Measurements from ENCODE around the gene CCDC60. TPM values are rescaled to one million over a fixed set of nuclear protein-coding genes. Genes with fewer than 3 reads are reported as not detected.

CCDC60 gene
- total RNA-seq, 1 experiment from 2014 or later: not detected

GRCh38 chr12:119398190-119398589, 63.7 kb downstream of the CCDC60 start:
- no peak overlapping the region for H3K27ac ChIP-seq (ENCODE audit: low read depth, low read length, poor library complexity, severe bottlenecking)
- peaks cover 5% of the 10 kb centered on the region for H3K9me3 ChIP-seq (ENCODE audit: low read depth, low read length, poor library complexity, severe bottlenecking)
- no peaks in the 10 kb centered on the region for H3K27me3 ChIP-seq (replicated peaks; ENCODE audit: insufficient read depth, low read depth, low read length, poor library complexity)
- H3K4me3 ChIP-seq (ENCODE audit: low read depth, low read length, poor library complexity, severe bottlenecking): no peak overlapping the region
- ChIA-PET CTCF (no interaction called here), POLR2A (ENCODE audit: low non-redundant PET) (no interaction called here)
- no peaks in the 10 kb centered on the region for H3K36me3 ChIP-seq (ENCODE audit: insufficient read depth, low read length, poor library complexity, severe bottlenecking)
- TF ChIP-seq, protein P1, sequence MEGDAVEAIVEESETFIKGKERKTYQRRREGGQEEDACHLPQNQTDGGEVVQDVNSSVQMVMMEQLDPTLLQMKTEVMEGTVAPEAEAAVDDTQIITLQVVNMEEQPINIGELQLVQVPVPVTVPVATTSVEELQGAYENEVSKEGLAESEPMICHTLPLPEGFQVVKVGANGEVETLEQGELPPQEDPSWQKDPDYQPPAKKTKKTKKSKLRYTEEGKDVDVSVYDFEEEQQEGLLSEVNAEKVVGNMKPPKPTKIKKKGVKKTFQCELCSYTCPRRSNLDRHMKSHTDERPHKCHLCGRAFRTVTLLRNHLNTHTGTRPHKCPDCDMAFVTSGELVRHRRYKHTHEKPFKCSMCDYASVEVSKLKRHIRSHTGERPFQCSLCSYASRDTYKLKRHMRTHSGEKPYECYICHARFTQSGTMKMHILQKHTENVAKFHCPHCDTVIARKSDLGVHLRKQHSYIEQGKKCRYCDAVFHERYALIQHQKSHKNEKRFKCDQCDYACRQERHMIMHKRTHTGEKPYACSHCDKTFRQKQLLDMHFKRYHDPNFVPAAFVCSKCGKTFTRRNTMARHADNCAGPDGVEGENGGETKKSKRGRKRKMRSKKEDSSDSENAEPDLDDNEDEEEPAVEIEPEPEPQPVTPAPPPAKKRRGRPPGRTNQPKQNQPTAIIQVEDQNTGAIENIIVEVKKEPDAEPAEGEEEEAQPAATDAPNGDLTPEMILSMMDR (conservative IDR thresholded peaks at IDR 0.05; ENCODE audit: low read depth, low read length): no peak
- no peak for TF ChIP-seq EZH2 (IDR thresholded peaks at IDR 0.05; ENCODE audit: borderline replicate concordance, low read depth, low read length, poor library complexity, severe bottlenecking)
- no peaks in the 10 kb centered on the region for H3K4me1 ChIP-seq (ENCODE audit: insufficient read depth, low read length, poor library complexity, severe bottlenecking)
- no peak for DNase-seq (ENCODE audit: low spot score)
- no TSS peak for BruUV-seq (replicated peaks)
- intact Hi-C loops (cut with micrococcal nuclease; ENCODE audit: unreplicated experiment): no loop called here

- intact Hi-C loops (cut with micrococcal nuclease; ENCODE audit: unreplicated experiment): no loop called here
- no peaks in the 10 kb centered on the region for H3K4me1 ChIP-seq (ENCODE audit: insufficient read depth, low read length, poor library complexity, severe bottlenecking)
- H3K27ac ChIP-seq (ENCODE audit: low read depth, low read length, poor library complexity, severe bottlenecking): no peak overlapping the region
- no peaks in the 10 kb centered on the region for H3K27me3 ChIP-seq (replicated peaks; ENCODE audit: insufficient read depth, low read depth, low read length, poor library complexity)
- CTCF ChIA-PET: no interaction called here
- BruUV-seq (replicated peaks): no TSS peak
- peak; percentile 12 for DNase-seq (ENCODE audit: low spot score)
- H3K4me3 ChIP-seq (ENCODE audit: low read depth, low read length, poor library complexity, severe bottlenecking): no peak overlapping the region
- peaks cover 5% of the 10 kb centered on the region for H3K9me3 ChIP-seq (ENCODE audit: low read depth, low read length, poor library complexity, severe bottlenecking)
- TF ChIP-seq, protein P1 (conservative IDR thresholded peaks at IDR 0.05; ENCODE audit: low read depth, low read length): no peak
- no peak for TF ChIP-seq EZH2 (IDR thresholded peaks at IDR 0.05; ENCODE audit: borderline replicate concordance, low read depth, low read length, poor library complexity, severe bottlenecking)
- no peaks in the 10 kb centered on the region for H3K36me3 ChIP-seq (ENCODE audit: insufficient read depth, low read length, poor library complexity, severe bottlenecking)
- POLR2A ChIA-PET (ENCODE audit: low non-redundant PET): no interaction called here
These were observed 64.8 kb downstream of the CCDC60 start for GRCh38 chr12:119399301-119399700.

GRCh38 chr12:119406308-119406707, 71.8 kb downstream of the CCDC60 start:
- no peak for DNase-seq (ENCODE audit: low spot score)
- POLR2A ChIA-PET (ENCODE audit: low non-redundant PET): no interaction called here
- BruUV-seq (replicated peaks): no TSS peak
- CTCF ChIA-PET: interaction anchor here (0.6 kb wide), 2 partner anchors 9 to 86 kb away, joined by 4 to 6 read pairs; no protein-coding TSS in a partner anchor
- TF ChIP-seq, protein P1 (conservative IDR thresholded peaks at IDR 0.05; ENCODE audit: low read depth, low read length): no peak
- TF ChIP-seq EZH2 (IDR thresholded peaks at IDR 0.05; ENCODE audit: borderline replicate concordance, low read depth, low read length, poor library complexity, severe bottlenecking): no peak
- Histone ChIP-seq H3K27ac (ENCODE audit: low read depth, low read length, poor library complexity, severe bottlenecking) (no peak overlapping the region), H3K4me1 (ENCODE audit: insufficient read depth, low read length, poor library complexity, severe bottlenecking) (no peaks in the 10 kb centered on the region), H3K9me3 (ENCODE audit: low read depth, low read length, poor library complexity, severe bottlenecking) (no peaks in the 10 kb centered on the region), H3K4me3 (ENCODE audit: low read depth, low read length, poor library complexity, severe bottlenecking) (no peak overlapping the region), H3K27me3 (replicated peaks; ENCODE audit: insufficient read depth, low read depth, low read length, poor library complexity) (no peaks in the 10 kb centered on the region), H3K36me3 (ENCODE audit: insufficient read depth, low read length, poor library complexity, severe bottlenecking) (no peaks in the 10 kb centered on the region)
- intact Hi-C loops (cut with micrococcal nuclease; ENCODE audit: unreplicated experiment): no loop called here

Measured in A673 (cell line).